Left lung (tissue), 10 donors: Measurements from ENCODE around the gene SHC3. TPM values are rescaled to one million over a fixed set of nuclear protein-coding genes. Genes with fewer than 3 reads are reported as not detected.

ENCODE experiments used
- ATAC-seq: fragments of 200-7000 bp; cut with Tn5 transposase; one replicate; pipeline ENCODE4 v1.9.1; 2020; ENCODE audit warnings: moderate library complexity
- DNase-seq, 4 donors: peaks; one replicate each; pipeline ENCODE4 v3.0.0-alpha.2; 2013 to 2020
- H3K27ac ChIP-seq, 2 donors: fragments of 200-600 bp; sonication (generic) in 1 of 2; one replicate each; pipeline versions ENCODE4 v1.5.0 to v1.8.0; 2020 to 2021
- H3K27me3 ChIP-seq, 2 donors: fragments of 200-600 bp; sonication (generic) in 1 of 2; one replicate each; pipeline versions ENCODE4 v1.5.0 to v1.8.0; 2020 to 2021
- H3K36me3 ChIP-seq, 2 donors: fragments of 200-600 bp; sonication (generic) in 1 of 2; one replicate each; pipeline versions ENCODE4 v1.5.0 to v1.8.0; 2020 to 2021
- H3K4me1 ChIP-seq, 2 donors: fragments of 200-600 bp; one replicate each; pipeline ENCODE4 v1.8.0; 2021
- H3K4me3 ChIP-seq, 2 donors: fragments of 200-600 bp; sonication (generic) in 1 of 2; one replicate each; pipeline versions ENCODE4 v1.5.0 to v1.8.0; 2020 to 2021; ENCODE audit warnings: mild to moderate bottlenecking in 1 of 2
- H3K9me3 ChIP-seq, 2 donors: fragments of 200-600 bp; sonication (generic) in 1 of 2; one replicate each; pipeline versions ENCODE4 v1.5.0 to v1.8.0; 2020 to 2021
- intact Hi-C, 2 donors: fragments of 100-400 bp; cut with DNase I; formaldehyde crosslinking; loops; one replicate each; pipeline versions ENCODE4 v1.11.2 to v1.14.2; 2022
- polyA plus RNA-seq, 6 donors: library from polyadenylated mRNA; unstranded; fragments of 120-200 nt; gene quantifications; one replicate each; pipeline ENCODE4 v1.2.1, GENCODE V29; 2013; ENCODE audit not compliant: insufficient read length in 6 of 6
- total RNA-seq, 2 donors: library from RNA; stranded (reverse); fragmentation: NEBNext Ultra II Directional; extraction: Animal tissue kit (Norgen Biotek cat#: 25700); gene quantifications; one replicate each; pipeline ENCODE4 v1.2.1, GENCODE V29; 2021
- TF ChIP-seq, protein P1 (sequence below), 2 donors: fragments of 200-600 bp; sonication (generic) in 1 of 2; IDR thresholded peaks; one replicate each; pipeline versions ENCODE4 v1.5.0 to v1.8.0; 2021; ENCODE audit warnings: antibody characterized with exemption in 2 of 2
- donor health status: DM: no; HTN: yes; CAD: no.
- donor health status: DM: no; HTN: no; CAD: no.

Gene SHC3
- total and polyA plus RNA-seq, 8 donors: 10.4 to 19.2 (median 15.6) TPM

DNA sequence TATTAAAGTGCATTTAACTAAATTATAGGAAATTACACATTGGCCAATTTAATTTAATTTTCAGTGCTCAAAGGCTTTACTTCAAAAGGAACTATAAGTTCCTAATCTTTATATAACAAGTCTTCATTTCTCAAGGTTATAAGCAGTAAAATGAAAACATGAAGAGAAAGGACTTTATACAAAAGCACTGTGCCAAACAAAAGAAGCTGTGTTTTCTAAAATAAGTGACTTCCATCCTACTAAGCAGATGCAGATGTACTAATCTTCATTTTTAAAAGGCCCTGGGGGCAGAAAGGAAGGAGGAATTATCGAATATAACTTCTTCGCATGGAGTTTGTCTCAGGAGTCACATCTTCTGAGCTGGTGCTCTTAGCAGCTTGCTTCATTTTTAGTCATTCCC is 81.4 kb downstream of the SHC3 start:
- no peaks in the 10 kb centered on the region for H3K4me1 ChIP-seq
- H3K9me3 ChIP-seq: no peaks in the 10 kb centered on the region
- H3K27me3 ChIP-seq: no peaks in the 10 kb centered on the region
- no peaks in the 10 kb centered on the region for H3K36me3 ChIP-seq
- TF ChIP-seq, protein P1, sequence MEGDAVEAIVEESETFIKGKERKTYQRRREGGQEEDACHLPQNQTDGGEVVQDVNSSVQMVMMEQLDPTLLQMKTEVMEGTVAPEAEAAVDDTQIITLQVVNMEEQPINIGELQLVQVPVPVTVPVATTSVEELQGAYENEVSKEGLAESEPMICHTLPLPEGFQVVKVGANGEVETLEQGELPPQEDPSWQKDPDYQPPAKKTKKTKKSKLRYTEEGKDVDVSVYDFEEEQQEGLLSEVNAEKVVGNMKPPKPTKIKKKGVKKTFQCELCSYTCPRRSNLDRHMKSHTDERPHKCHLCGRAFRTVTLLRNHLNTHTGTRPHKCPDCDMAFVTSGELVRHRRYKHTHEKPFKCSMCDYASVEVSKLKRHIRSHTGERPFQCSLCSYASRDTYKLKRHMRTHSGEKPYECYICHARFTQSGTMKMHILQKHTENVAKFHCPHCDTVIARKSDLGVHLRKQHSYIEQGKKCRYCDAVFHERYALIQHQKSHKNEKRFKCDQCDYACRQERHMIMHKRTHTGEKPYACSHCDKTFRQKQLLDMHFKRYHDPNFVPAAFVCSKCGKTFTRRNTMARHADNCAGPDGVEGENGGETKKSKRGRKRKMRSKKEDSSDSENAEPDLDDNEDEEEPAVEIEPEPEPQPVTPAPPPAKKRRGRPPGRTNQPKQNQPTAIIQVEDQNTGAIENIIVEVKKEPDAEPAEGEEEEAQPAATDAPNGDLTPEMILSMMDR (IDR thresholded peaks at IDR 0.05): no peak
- ATAC-seq: no peak
- no peak overlapping the region for H3K27ac ChIP-seq
- no peak overlapping the region for H3K4me3 ChIP-seq
- no peak for DNase-seq
- intact Hi-C loops: no loop called here

DNA sequence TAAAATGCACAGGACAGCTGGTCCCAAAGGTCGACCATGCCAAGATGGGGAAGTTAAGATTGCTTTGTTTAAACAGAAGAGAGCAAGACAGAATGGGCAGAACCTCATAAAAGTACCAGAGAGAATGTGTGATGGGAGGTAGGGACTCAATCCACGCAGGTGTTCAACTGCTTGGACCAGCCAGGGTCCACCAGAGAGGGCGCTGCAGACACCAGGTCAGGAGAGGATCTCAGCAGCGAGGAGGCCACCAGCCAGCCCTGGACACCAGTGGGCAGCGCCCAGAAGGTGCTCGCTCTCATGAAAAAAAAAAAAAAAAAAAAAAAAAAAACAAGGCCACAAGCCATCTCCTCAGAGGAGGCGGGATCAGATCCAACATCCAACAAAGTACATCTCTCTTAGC is 81.8 kb downstream of the SHC3 start:
- Histone ChIP-seq H3K9me3 (no peaks in the 10 kb centered on the region), H3K27ac (no peak overlapping the region), H3K4me1 (no peaks in the 10 kb centered on the region), H3K4me3 (no peak overlapping the region), H3K36me3 (no peaks in the 10 kb centered on the region), H3K27me3 (no peaks in the 10 kb centered on the region)
- DNase-seq (no peak), ATAC-seq (no peak)
- TF ChIP-seq, protein P1 (IDR thresholded peaks at IDR 0.05): no peak
- intact Hi-C loops: no loop called here

DNA sequence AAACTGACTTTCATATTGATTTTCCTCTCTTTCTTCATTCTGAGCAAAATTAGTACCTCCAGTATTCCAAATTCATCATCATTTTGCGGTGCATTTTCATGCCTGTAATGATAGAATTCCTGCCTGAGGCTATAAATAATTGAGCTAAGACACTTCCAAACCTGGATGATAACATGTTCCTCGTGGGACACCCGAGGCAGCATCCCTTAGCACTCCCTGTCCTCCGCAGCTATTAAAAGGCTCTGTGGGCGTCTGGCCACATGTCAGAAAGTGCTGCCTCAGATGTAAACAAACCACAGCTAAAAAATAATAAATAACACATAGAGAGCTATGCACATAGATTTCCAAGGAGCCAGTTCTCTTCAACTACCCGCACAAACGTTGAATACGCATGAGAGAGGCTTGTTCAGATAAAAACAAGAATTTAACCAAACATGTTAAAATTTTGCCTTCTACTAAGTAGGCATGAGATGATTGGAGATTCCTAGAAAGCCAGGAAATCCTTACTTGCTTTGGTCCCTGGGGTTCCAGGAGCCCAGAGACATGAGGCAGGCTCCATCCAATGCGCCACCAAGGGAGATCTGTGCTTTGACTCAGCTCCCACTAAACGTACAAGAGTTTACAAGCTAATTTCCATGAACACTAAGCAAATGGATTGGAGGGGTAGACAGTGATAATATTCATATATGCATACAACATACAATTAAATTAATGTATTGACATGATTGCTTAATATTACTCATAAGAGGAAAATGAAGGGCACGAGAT is 82.7 kb downstream of the SHC3 start:
- Histone ChIP-seq H3K27ac (no peak overlapping the region), H3K36me3 (no peaks in the 10 kb centered on the region), H3K4me1 (no peaks in the 10 kb centered on the region), H3K27me3 (no peaks in the 10 kb centered on the region), H3K4me3 (no peak overlapping the region), H3K9me3 (no peaks in the 10 kb centered on the region)
- TF ChIP-seq, protein P1 (IDR thresholded peaks at IDR 0.05): no peak
- no peak for ATAC-seq
- intact Hi-C loops: no loop called here
- no peak for DNase-seq

DNA sequence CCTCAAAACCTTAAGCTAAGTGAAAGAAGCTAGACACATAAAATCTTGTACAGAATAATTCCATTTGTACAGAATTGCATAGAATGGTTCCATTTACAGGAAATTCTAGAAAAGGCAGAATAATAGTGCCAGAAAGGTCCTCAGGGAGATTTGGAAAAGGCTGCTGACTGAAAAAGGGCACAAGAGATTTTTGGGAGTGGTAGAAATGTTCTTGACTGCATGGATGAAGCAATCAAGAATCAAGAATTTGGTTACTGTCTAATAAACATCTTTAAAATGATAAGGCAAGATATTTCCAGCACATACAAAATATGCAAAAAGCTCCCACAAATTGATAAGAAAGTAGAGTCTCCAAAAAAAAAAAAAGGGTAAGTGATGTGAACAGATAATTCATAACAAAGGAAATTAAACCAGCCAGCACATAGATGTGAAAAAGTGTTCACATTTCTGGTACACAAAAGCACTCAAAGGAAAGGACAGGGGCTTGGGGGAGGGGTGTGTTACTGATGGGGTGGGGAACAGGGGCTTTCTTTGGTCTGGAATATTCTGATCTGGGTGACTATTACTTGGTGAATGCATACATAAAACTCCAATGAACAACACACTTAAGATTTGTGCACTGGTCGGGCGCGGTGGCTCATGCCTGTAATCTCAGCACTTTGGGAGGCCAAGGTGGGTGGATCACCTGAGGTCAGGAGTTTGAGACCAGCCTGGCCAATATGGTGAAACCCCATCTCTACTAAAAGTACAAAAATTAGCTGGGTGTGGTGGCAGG is 85.2 kb downstream of the SHC3 start:
- Histone ChIP-seq H3K9me3 (no peaks in the 10 kb centered on the region), H3K4me3 (no peak overlapping the region), H3K4me1 (no peaks in the 10 kb centered on the region), H3K27me3 (no peaks in the 10 kb centered on the region), H3K27ac (no peak overlapping the region), H3K36me3 (no peaks in the 10 kb centered on the region)
- no peak for ATAC-seq
- intact Hi-C loops: no loop called here
- TF ChIP-seq, protein P1 (IDR thresholded peaks at IDR 0.05): no peak
- DNase-seq: no peak

DNA sequence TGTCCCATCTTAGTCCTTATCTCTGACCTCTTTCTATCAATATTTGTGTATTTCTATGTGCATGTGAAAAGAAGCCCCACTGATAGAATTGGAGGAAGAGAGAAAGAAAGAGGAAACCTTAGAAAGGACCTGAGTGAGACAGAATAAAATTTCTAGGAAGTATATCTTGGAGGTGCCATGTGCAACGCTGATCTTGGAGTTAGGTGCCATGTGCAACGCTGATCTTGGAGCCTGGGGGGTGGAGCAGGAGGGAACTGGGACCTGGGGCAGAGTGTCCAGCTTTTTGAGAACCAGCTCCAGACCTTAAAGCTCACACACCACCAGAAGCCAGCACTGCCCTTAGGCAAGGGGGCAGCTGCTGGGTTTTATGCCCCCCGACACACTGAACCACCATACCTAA is 89.4 kb downstream of the SHC3 start:
- Histone ChIP-seq H3K9me3 (no peaks in the 10 kb centered on the region), H3K36me3 (no peaks in the 10 kb centered on the region), H3K27ac (no peak overlapping the region), H3K4me3 (no peak overlapping the region), H3K4me1 (no peaks in the 10 kb centered on the region), H3K27me3 (no peaks in the 10 kb centered on the region)
- DNase-seq (no peak), ATAC-seq (no peak)
- TF ChIP-seq, protein P1 (IDR thresholded peaks at IDR 0.05): no peak
- intact Hi-C loops: no loop called here
